Muscle layer of duodenum (tissue), 2 donors: ENCODE data around the gene DIAPH1.
A peak's percentile ranks its signal among the peaks of the same experiment; 100 is the strongest.

Experiments
- H3K27ac ChIP-seq: one replicate; pipeline ENCODE4 v1.7.0; 2013; ENCODE audit warnings: mild to moderate bottlenecking, low read length
- H3K27me3 ChIP-seq: one replicate; pipeline ENCODE4 v1.7.0; 2013; ENCODE audit warnings: low read depth, mild to moderate bottlenecking, control low read depth, low read length
- H3K36me3 ChIP-seq, 2 donors: one replicate each; pipeline ENCODE4 v1.7.0; 2013; ENCODE audit warnings: low read length in 2 of 2, control low read depth in 1 of 2, mild to moderate bottlenecking in 1 of 2; ENCODE audit not compliant: insufficient read depth in 2 of 2, control insufficient read depth in 1 of 2
- H3K4me1 ChIP-seq, 2 donors: one replicate each; pipeline ENCODE4 v1.7.0; 2013; ENCODE audit warnings: low read length in 2 of 2, mild to moderate bottlenecking in 2 of 2, control low read depth in 1 of 2, moderate library complexity in 1 of 2; ENCODE audit not compliant: insufficient read depth in 2 of 2, control insufficient read depth in 1 of 2
- H3K4me3 ChIP-seq, 2 donors: one replicate each; pipeline ENCODE4 v1.7.0; 2013; ENCODE audit warnings: low read length in 2 of 2, low read depth in 1 of 2, mild to moderate bottlenecking in 1 of 2
- H3K9me3 ChIP-seq, 2 donors: one replicate each; pipeline ENCODE4 v1.7.0; 2013; ENCODE audit warnings: low read length in 2 of 2, control low read depth in 1 of 2, mild to moderate bottlenecking in 1 of 2; ENCODE audit not compliant: control insufficient read depth in 1 of 2
- donor health status: healthy.

DIAPH1 gene

DNA sequence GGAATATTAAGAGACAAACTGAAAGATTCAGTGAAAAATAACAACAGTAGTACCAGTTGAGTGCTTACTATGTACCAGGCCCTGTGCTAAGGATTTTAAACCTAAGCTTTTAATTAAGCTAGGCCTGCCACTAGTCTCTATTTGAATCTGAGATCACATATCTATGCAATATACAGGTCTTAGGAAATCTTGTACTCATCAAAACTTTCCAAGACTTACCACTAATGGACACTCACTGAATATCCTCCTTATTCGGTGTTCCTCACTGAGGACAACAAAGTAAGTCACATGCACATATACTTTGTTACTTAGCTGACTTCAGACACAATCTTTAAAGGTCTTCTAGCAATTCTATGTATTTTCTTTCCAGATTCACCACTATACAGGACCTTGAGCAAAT lies 32.6 kb downstream of the DIAPH1 start:
- H3K36me3 ChIP-seq, result peaks cover 20 to 35% of the 10 kb centered on the region in 2 donors
- no peak overlapping the region for H3K4me3 ChIP-seq
- no peaks in the 10 kb centered on the region for H3K27me3 ChIP-seq
- H3K9me3 ChIP-seq, result no peaks in the 10 kb centered on the region
- H3K27ac ChIP-seq, result no peak overlapping the region
- H3K4me1 ChIP-seq, result no peaks in the 10 kb centered on the region

DNA sequence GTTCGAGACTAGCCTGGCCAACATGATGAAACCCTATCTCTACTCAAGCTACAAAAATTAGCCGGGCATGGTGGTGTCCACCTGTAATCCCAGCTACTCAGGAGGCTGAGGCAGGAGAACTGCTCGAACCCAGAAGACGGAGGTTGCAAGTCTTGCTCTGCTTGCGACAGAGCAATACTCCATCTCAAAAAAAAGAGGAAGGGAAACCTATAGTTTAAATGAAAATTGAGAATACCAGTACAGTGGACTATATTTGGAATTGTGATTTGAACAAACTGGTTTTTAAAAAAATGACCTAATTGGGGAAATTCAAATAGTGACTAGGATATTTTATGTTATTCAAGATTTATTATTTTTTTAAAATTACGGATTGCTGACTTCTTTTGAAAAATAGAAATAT lies 33.2 kb downstream of the DIAPH1 start:
- Histone ChIP-seq H3K36me3 (peaks cover 26 to 42% of the 10 kb centered on the region in 2 donors), H3K27me3 (no peaks in the 10 kb centered on the region), H3K27ac (no peak overlapping the region), H3K4me3 (no peak overlapping the region), H3K9me3 (no peaks in the 10 kb centered on the region), H3K4me1 (no peaks in the 10 kb centered on the region)

DNA sequence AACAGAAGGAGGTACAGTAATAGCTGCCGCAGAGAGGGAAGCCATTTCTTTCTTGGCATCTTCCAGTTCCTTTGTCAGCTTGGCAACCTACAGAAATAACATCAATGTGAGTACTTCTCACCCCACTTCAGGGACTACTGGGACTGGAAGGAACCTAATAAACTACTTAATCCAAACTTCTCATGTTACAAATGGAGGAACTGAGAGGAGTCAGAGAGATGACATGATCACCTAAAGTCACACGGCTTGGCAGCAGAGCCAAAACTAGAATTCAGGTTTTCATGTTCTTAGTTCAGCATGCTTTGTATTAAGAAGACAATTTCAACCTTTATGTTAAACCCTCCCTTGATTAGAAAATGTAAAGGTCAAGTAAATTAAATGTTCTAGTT lies 44.7 kb downstream of the DIAPH1 start:
- no peaks in the 10 kb centered on the region for H3K27me3 ChIP-seq
- H3K36me3 ChIP-seq, result peaks cover 57 to 62% of the 10 kb centered on the region in 2 donors

DNA sequence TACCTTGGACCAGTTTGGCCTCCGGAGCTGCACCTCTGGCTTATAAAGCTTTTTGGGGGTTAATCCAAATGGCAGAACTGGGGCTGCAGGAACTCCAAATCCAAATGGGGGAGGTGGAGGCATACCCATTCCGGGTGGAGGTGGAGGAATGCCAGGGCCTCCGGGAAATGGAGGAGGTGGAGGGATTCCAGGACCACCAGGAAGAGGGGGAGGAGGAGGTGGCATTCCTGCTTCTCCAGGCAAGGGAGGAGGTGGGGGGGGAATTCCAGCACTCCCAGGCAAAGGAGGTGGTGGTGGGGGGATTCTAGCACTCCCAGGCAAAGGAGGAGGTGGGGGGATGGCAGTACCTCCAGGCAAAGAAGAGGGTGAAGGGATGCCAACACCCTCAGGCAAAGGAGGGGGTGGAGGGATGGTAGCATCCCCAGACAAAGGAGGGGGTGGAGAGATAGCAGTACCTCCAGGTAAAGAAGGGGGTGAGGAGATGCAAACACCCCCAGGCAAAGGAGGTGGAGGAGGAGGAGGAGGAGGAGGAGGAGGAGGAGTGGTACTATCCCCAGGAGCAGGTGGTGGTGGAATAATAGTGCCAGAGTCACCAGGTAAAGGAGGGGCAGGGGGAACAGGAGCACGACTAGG lies 45.2 kb downstream of the DIAPH1 start:
- H3K27ac ChIP-seq, result no peak overlapping the region
- no peaks in the 10 kb centered on the region for H3K9me3 ChIP-seq
- peaks cover 57 to 59% of the 10 kb centered on the region in 2 donors for H3K36me3 ChIP-seq
- no peaks in the 10 kb centered on the region for H3K27me3 ChIP-seq
- no peaks in the 10 kb centered on the region for H3K4me1 ChIP-seq
- no peak overlapping the region for H3K4me3 ChIP-seq

More for the DNA sequence above, 44.7 kb downstream of the DIAPH1 start:
- Histone ChIP-seq H3K4me3 (no peak overlapping the region), H3K27ac (no peak overlapping the region), H3K9me3 (no peaks in the 10 kb centered on the region), H3K4me1 (no peaks in the 10 kb centered on the region)

DNA sequence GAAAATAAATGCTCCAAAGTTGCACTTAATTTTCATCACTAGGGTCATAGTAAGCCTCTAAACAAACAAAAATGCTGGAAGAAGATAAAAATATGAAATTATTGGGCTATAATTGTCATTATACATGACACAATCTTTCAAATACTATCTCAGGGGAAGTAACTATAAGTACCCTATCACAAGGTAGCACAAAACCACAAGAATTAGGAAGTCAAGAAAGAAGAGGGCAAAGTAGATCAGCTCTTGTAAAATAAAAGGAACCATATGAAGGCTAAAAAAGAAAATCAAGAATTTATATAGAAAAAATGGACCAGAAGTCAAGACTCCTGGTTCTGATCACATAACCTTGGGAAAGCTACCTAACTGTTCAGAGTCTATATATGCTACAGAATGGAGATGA lies 48.1 kb downstream of the DIAPH1 start:
- Histone ChIP-seq H3K27ac (no peak overlapping the region), H3K36me3 (peaks cover 33 to 36% of the 10 kb centered on the region in 2 donors), H3K27me3 (no peaks in the 10 kb centered on the region), H3K4me3 (no peak overlapping the region), H3K9me3 (no peaks in the 10 kb centered on the region), H3K4me1 (no peaks in the 10 kb centered on the region)

DNA sequence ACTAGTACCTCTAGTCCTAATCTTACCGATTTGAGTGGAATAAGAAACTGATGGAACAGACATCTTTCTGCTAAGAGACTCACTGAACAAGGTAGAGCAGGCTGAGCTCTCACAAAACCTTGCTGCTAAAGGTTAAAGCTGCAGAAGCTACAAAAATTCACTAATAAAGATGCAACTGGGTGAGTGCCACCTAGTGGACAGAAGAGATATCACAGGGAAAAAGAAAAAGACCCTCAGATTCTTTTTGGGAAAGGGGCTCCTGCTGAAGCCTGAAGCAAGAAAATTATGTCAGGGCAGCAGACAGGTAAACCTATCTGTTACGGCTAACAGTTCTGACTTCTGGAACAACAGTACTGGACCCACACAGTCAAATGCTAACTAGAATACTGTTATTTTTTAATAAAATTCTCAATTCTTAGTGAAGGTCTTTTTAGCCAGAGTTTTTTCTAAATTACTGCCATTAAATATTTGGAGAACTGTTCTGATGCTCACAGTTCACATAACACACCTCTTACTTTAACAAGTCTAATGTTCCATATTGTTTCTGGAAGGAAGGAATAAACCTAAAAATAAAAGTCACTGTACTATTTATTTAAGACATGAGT lies 51.2 kb downstream of the DIAPH1 start:
- Histone ChIP-seq H3K36me3 (peaks cover 34 to 39% of the 10 kb centered on the region in 2 donors), H3K27me3 (no peaks in the 10 kb centered on the region), H3K4me3 (no peak overlapping the region), H3K4me1 (peaks cover 0 to 4% of the 10 kb centered on the region in 2 donors), H3K27ac (no peak overlapping the region), H3K9me3 (no peaks in the 10 kb centered on the region)

DNA sequence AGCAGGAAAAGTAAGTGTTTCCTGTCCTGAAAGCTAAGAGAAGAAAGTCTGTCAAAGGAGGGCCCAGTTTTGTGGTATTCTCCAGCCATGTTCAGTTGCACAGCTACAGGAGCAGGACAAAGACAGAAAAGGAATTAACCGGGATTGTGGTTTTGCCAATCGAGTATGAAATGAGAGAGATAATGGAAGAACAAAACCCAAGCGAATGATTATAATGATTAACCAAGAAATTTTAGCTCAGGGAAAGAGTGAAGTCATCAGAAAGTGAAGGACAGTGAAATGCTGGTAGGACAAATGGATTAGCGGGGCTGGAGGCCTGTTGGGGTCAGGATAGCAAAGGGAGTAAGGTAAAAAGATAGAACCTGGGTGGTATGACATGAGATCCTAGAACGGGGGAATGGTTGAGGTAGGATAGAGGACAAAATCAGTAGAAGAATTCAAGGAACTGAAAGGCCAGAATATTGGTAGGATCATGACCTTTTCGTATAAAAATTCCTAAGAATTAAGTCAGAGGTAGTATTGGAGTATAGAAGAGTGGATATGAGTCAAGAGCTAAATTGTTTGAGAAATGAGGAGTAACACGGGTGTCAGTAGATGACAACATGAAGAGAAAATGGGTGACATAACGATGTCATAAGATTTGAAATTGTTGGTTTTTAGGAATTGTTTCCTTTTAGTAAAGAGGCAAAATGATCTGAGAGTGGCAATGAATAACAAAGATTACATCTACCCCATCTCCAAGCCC lies 52.8 kb downstream of the DIAPH1 start:
- no peak overlapping the region for H3K27ac ChIP-seq
- peaks cover 21 to 26% of the 10 kb centered on the region in 2 donors for H3K36me3 ChIP-seq
- peaks cover 0 to 8% of the 10 kb centered on the region in 2 donors for H3K4me1 ChIP-seq
- H3K27me3 ChIP-seq, result no peaks in the 10 kb centered on the region
- no peaks in the 10 kb centered on the region for H3K9me3 ChIP-seq
- no peak overlapping the region for H3K4me3 ChIP-seq

DNA sequence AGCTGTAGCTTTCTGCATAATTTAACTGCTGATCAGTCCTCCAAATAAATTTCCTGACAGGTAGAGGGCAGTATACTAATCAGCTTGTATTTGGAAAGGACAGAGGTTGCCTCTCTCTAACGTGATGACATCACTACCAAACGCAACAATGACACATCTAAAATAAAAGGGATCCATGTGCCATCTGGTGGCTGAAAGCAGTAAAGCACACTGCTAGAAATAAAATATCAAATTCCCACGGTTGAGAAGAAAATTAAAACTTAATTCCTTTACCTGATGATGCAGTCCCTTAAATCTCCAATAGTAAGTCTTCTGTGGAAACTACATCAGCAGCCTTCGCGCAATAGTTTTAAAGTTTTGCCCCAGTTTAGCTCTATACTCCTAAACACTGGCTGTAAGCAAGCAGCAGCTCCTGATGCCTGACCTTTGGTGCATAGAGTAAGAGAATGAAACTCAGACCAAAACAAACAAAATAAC lies 54.5 kb downstream of the DIAPH1 start:
- peak overlapping the region; percentile 48 for H3K27ac ChIP-seq
- no peak overlapping the region for H3K4me3 ChIP-seq
- peaks cover 19 to 21% of the 10 kb centered on the region in 2 donors for H3K36me3 ChIP-seq
- H3K4me1 ChIP-seq, result peaks cover 0 to 9% of the 10 kb centered on the region in 2 donors
- H3K9me3 ChIP-seq, result no peaks in the 10 kb centered on the region
- no peaks in the 10 kb centered on the region for H3K27me3 ChIP-seq

DNA sequence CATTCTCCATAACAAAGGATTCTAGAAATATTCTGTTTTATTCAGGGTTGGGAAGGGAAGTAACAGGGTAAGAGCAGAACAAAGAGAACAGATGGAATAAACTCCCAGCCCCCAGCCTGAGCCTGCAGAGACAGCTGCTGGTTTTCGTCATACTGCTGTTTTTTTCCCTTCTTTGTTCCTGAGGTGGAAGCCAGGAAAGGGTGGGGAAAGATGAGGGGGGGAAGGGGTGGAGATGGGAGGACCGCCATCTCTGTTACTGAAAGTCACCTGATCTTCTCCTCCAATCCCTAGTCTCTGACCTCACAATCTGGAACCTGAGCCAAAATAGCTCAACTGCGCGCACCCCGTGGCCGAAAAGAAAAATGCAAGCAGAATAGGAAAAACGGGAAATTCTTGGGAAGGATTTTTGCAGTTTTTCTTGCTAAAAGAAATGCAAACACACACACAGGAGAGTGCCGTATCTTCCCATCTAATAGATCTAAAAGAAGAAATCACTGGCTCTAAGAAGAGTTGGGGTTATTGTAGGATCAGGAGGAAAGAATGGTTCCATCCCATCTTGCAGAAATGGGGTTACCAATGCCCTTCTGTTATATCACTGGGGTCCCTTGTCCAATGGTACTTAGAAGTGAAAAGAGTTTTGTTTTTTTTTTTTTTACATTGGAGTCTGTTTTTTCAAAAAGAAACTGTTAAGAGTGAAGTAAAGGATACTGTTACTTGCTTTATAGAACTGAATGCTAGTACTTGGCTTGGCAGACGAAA lies 57.9 kb downstream of the DIAPH1 start:
- peaks cover 9 to 15% of the 10 kb centered on the region in 2 donors for H3K36me3 ChIP-seq
- no peaks in the 10 kb centered on the region for H3K9me3 ChIP-seq
- H3K27ac ChIP-seq, result peak overlapping the region; percentile 94
- H3K4me3 ChIP-seq, result peak overlapping the region; percentile 24 to 46
- no peaks in the 10 kb centered on the region for H3K27me3 ChIP-seq
- peaks cover 0 to 13% of the 10 kb centered on the region in 2 donors for H3K4me1 ChIP-seq

DNA sequence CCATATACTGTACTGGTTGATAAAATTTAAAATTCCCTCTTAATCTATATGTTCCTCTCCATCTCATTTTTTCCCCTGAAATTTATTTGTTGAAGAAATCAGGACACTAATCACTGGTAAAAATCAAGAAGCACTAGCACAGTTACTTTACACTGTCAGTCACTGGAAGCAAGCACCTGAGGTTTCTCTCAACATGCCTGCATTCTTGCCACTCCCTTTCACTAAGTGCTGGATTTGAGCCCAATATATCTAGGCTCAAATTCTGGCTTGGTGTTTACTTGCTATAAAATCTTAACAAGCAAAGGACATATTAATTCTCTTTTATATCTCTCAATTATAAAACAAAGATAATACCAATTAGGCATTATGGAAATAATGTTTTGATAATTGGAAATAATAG lies 58.6 kb downstream of the DIAPH1 start:
- H3K36me3 ChIP-seq, result peaks cover 9 to 11% of the 10 kb centered on the region in 2 donors
- H3K27me3 ChIP-seq, result no peaks in the 10 kb centered on the region
- H3K4me1 ChIP-seq, result peaks cover 0 to 13% of the 10 kb centered on the region in 2 donors

DNA sequence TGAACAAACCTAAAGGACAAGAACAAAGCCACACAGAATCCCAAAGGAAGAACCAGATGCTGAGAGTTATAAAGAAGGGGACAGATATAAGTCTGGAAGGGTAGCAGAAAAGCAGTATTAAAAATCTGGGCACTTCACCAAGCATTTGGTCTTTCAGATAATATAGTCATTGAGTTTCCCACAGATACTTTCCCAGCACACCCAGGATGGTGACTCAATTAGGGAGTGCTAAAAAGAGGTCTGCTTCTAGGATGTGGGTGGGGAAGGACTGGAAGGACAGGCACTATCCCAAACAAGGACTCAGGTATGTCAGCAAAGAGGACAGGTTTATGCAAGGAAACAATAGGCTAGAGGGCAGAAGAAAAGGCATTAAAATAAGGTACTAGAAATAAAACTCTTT lies 59.3 kb downstream of the DIAPH1 start:
- Histone ChIP-seq H3K27me3 (no peaks in the 10 kb centered on the region), H3K27ac (peak overlapping the region; percentile 94), H3K36me3 (peaks cover 8 to 9% of the 10 kb centered on the region in 2 donors), H3K9me3 (no peaks in the 10 kb centered on the region), H3K4me3 (peak overlapping the region in 1 of 2 donors; percentile 46), H3K4me1 (peaks cover 0 to 13% of the 10 kb centered on the region in 2 donors)

More for the DNA sequence above, 58.6 kb downstream of the DIAPH1 start:
- Histone ChIP-seq H3K4me3 (peak overlapping the region; percentile 24 to 46), H3K9me3 (no peaks in the 10 kb centered on the region), H3K27ac (peak overlapping the region; percentile 94)
